ENCODE data around the gene HDGFL3.

Gene HDGFL3

GRCh38 chr15:83203543-83203942, 4.1 kb downstream of the HDGFL3 start:
- TF ChIP-seq FOXP2 (optimal IDR thresholded peaks at IDR 0.05; ENCODE audit: control extremely low read depth, extremely low read length, insufficient read depth) (no peak), POLR2AphosphoS5 (IDR thresholded peaks at IDR 0.05; ENCODE audit: borderline replicate concordance, low read depth, low read length) (no peak)
- DNase-seq (ENCODE audit: low read depth, low spot score) = no peak
- no peak overlapping the region for H3K4me3 ChIP-seq
- H3K36me3 ChIP-seq (ENCODE audit: insufficient read depth, low read length) = no peaks in the 10 kb centered on the region
- no peak overlapping the region for H3K9ac ChIP-seq (ENCODE audit: insufficient read length)
- no peaks in the 10 kb centered on the region for H3K9me3 ChIP-seq (ENCODE audit: low read depth, low read length)
- no peak overlapping the region for H3K27ac ChIP-seq

- no peak overlapping the region for H3K27ac ChIP-seq
- H3K9ac ChIP-seq (ENCODE audit: insufficient read length) = no peak overlapping the region
- DNase-seq (ENCODE audit: low read depth, low spot score) = no peak
- no peak overlapping the region for H3K4me3 ChIP-seq
- no peak for TF ChIP-seq EZH2 (IDR thresholded peaks at IDR 0.05)
- TF ChIP-seq FOXP2 (optimal IDR thresholded peaks at IDR 0.05; ENCODE audit: control extremely low read depth, extremely low read length, insufficient read depth) = no peak
- TF ChIP-seq POLR2AphosphoS5 (IDR thresholded peaks at IDR 0.05; ENCODE audit: borderline replicate concordance, low read depth, low read length) = no peak
- H3K9me3 ChIP-seq (ENCODE audit: low read depth, low read length) = no peaks in the 10 kb centered on the region
- H3K36me3 ChIP-seq (ENCODE audit: insufficient read depth, low read length) = no peaks in the 10 kb centered on the region
Observed at GRCh38 chr15:83200589-83200988, 7.0 kb downstream of the HDGFL3 start.

- Histone ChIP-seq H3K36me3 (ENCODE audit: insufficient read depth, low read length) (no peaks in the 10 kb centered on the region), H3K9ac (ENCODE audit: insufficient read length) (no peak overlapping the region), H3K9me3 (ENCODE audit: low read depth, low read length) (no peaks in the 10 kb centered on the region), H3K4me3 (no peak overlapping the region), H3K27ac (no peak overlapping the region)
- DNase-seq (ENCODE audit: low read depth, low spot score) = no peak
- TF ChIP-seq POLR2AphosphoS5 (IDR thresholded peaks at IDR 0.05; ENCODE audit: borderline replicate concordance, low read depth, low read length) (no peak), EZH2 (IDR thresholded peaks at IDR 0.05) (no peak), FOXP2 (optimal IDR thresholded peaks at IDR 0.05; ENCODE audit: control extremely low read depth, extremely low read length, insufficient read depth) (no peak)
Observed at GRCh38 chr15:83200162-83200561, 7.5 kb downstream of the HDGFL3 start.

GRCh38 chr15:83199288-83199687, 8.3 kb downstream of the HDGFL3 start:
- DNase-seq (ENCODE audit: low read depth, low spot score) = no peak
- Histone ChIP-seq H3K36me3 (ENCODE audit: insufficient read depth, low read length) (no peaks in the 10 kb centered on the region), H3K9ac (ENCODE audit: insufficient read length) (no peak overlapping the region), H3K9me3 (ENCODE audit: low read depth, low read length) (no peaks in the 10 kb centered on the region), H3K4me3 (no peak overlapping the region), H3K27ac (no peak overlapping the region)
- TF ChIP-seq EZH2 (IDR thresholded peaks at IDR 0.05) = no peak
- TF ChIP-seq POLR2AphosphoS5 (IDR thresholded peaks at IDR 0.05; ENCODE audit: borderline replicate concordance, low read depth, low read length) = no peak
- no peak for TF ChIP-seq FOXP2 (optimal IDR thresholded peaks at IDR 0.05; ENCODE audit: control extremely low read depth, extremely low read length, insufficient read depth)

- H3K4me3 ChIP-seq = no peak overlapping the region
- H3K9ac ChIP-seq (ENCODE audit: insufficient read length) = no peak overlapping the region
- DNase-seq (ENCODE audit: low read depth, low spot score) = no peak
- no peaks in the 10 kb centered on the region for H3K36me3 ChIP-seq (ENCODE audit: insufficient read depth, low read length)
- no peak overlapping the region for H3K27ac ChIP-seq
- H3K9me3 ChIP-seq (ENCODE audit: low read depth, low read length) = no peaks in the 10 kb centered on the region
- TF ChIP-seq EZH2 (IDR thresholded peaks at IDR 0.05) = no peak
- TF ChIP-seq POLR2AphosphoS5 (IDR thresholded peaks at IDR 0.05; ENCODE audit: borderline replicate concordance, low read depth, low read length) = no peak
- no peak for TF ChIP-seq FOXP2 (optimal IDR thresholded peaks at IDR 0.05; ENCODE audit: control extremely low read depth, extremely low read length, insufficient read depth)
Observed at GRCh38 chr15:83198476-83198875, 9.1 kb downstream of the HDGFL3 start.

GRCh38 chr15:83194528-83194927, 13.1 kb downstream of the HDGFL3 start:
- Histone ChIP-seq H3K9me3 (ENCODE audit: low read depth, low read length) (no peaks in the 10 kb centered on the region), H3K9ac (ENCODE audit: insufficient read length) (no peak overlapping the region), H3K4me3 (no peak overlapping the region), H3K36me3 (ENCODE audit: insufficient read depth, low read length) (peaks cover 12% of the 10 kb centered on the region; the same call in 1 of the 2 replicates), H3K27ac (no peak overlapping the region)
- DNase-seq (ENCODE audit: low read depth, low spot score) = no peak
- TF ChIP-seq EZH2 (IDR thresholded peaks at IDR 0.05) = no peak
- no peak for TF ChIP-seq POLR2AphosphoS5 (IDR thresholded peaks at IDR 0.05; ENCODE audit: borderline replicate concordance, low read depth, low read length)
- TF ChIP-seq FOXP2 (optimal IDR thresholded peaks at IDR 0.05; ENCODE audit: control extremely low read depth, extremely low read length, insufficient read depth) = no peak

- no peak for DNase-seq (ENCODE audit: low read depth, low spot score)
- Histone ChIP-seq H3K4me3 (no peak overlapping the region), H3K9ac (ENCODE audit: insufficient read length) (no peak overlapping the region), H3K27ac (no peak overlapping the region), H3K9me3 (ENCODE audit: low read depth, low read length) (no peaks in the 10 kb centered on the region), H3K36me3 (ENCODE audit: insufficient read depth, low read length) (peaks cover 12% of the 10 kb centered on the region; the same call in 1 of the 2 replicates)
- TF ChIP-seq FOXP2 (optimal IDR thresholded peaks at IDR 0.05; ENCODE audit: control extremely low read depth, extremely low read length, insufficient read depth) (no peak), POLR2AphosphoS5 (IDR thresholded peaks at IDR 0.05; ENCODE audit: borderline replicate concordance, low read depth, low read length) (no peak), EZH2 (IDR thresholded peaks at IDR 0.05) (no peak)
Observed at GRCh38 chr15:83193721-83194120, 13.9 kb downstream of the HDGFL3 start.

GRCh38 chr15:83192742-83193141, 14.9 kb downstream of the HDGFL3 start:
- H3K9ac ChIP-seq (ENCODE audit: insufficient read length) = no peak overlapping the region

GRCh38 chr15:83190450-83190849, 17.2 kb downstream of the HDGFL3 start:
- no peak overlapping the region for H3K9ac ChIP-seq (ENCODE audit: insufficient read length)
- TF ChIP-seq FOXP2 (optimal IDR thresholded peaks at IDR 0.05; ENCODE audit: control extremely low read depth, extremely low read length, insufficient read depth) (no peak), POLR2AphosphoS5 (IDR thresholded peaks at IDR 0.05; ENCODE audit: borderline replicate concordance, low read depth, low read length) (no peak), EZH2 (IDR thresholded peaks at IDR 0.05) (no peak)
- H3K9me3 ChIP-seq (ENCODE audit: low read depth, low read length) = no peaks in the 10 kb centered on the region
- H3K36me3 ChIP-seq (ENCODE audit: insufficient read depth, low read length) = peaks cover 12% of the 10 kb centered on the region; the same call in 1 of the 2 replicates
- no peak overlapping the region for H3K4me3 ChIP-seq
- no peak overlapping the region for H3K27ac ChIP-seq
- no peak for DNase-seq (ENCODE audit: low read depth, low spot score)

More at GRCh38 chr15:83192742-83193141, 14.9 kb downstream of the HDGFL3 start:
- TF ChIP-seq EZH2 (IDR thresholded peaks at IDR 0.05) (no peak), FOXP2 (optimal IDR thresholded peaks at IDR 0.05; ENCODE audit: control extremely low read depth, extremely low read length, insufficient read depth) (no peak), POLR2AphosphoS5 (IDR thresholded peaks at IDR 0.05; ENCODE audit: borderline replicate concordance, low read depth, low read length) (no peak)
- Histone ChIP-seq H3K27ac (no peak overlapping the region), H3K36me3 (ENCODE audit: insufficient read depth, low read length) (peaks cover 12% of the 10 kb centered on the region; the same call in 1 of the 2 replicates), H3K9me3 (ENCODE audit: low read depth, low read length) (no peaks in the 10 kb centered on the region), H3K4me3 (no peak overlapping the region)
- no peak for DNase-seq (ENCODE audit: low read depth, low spot score)
